GM19351 (cell line): ENCODE results near the gene TREM1.
A peak's percentile ranks its signal among the peaks of the same experiment; 100 is the strongest.
"Not testable (repeated sequence)": the region's sequence is repeated elsewhere in the genome, so short reads cannot be mapped to it uniquely, and the experiment has no call there.

Experiments used
- ATAC-seq: cut with Tn5 transposase; IDR thresholded peaks from one replicate; pipeline ENCODE4 v1.9.1; 2021; ENCODE audit warnings: mild to moderate bottlenecking, moderate library complexity; ENCODE audit not compliant: unreplicated experiment

The TREM1 gene

DNA sequence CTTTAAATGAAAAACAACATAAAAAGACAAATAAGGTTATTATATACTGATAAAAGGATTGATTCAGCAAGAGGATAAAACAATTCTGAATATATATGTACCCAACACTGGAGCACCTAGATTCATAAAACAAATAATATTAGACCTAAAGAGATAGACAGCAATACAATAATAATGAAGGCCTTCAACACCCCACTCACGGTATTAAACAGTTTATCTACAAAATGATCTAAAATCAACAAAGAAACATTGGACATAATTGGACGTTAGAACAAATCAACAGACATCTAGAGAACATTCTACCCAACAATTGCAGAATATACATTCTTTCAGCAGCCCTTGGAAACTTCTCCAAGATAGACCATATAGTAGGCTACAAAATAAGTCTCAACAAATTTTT, 24.1 kb downstream of the TREM1 start:
- no peak for ATAC-seq

DNA sequence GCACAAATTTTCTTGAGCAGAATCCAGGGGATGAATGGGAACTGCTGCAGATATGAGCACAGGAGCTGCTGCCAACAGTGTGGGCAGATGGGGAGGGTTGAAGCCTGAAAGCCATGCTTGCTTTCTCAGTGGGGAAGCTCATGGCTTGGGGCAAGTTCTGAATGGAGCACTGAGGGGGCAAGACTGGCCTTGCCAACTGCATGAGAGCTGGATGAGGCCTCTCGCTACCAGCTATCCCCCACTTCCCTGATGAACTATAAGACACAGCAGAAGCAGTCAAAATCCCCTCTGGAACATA, 28.3 kb downstream of the TREM1 start:
- ATAC-seq = no peak

DNA sequence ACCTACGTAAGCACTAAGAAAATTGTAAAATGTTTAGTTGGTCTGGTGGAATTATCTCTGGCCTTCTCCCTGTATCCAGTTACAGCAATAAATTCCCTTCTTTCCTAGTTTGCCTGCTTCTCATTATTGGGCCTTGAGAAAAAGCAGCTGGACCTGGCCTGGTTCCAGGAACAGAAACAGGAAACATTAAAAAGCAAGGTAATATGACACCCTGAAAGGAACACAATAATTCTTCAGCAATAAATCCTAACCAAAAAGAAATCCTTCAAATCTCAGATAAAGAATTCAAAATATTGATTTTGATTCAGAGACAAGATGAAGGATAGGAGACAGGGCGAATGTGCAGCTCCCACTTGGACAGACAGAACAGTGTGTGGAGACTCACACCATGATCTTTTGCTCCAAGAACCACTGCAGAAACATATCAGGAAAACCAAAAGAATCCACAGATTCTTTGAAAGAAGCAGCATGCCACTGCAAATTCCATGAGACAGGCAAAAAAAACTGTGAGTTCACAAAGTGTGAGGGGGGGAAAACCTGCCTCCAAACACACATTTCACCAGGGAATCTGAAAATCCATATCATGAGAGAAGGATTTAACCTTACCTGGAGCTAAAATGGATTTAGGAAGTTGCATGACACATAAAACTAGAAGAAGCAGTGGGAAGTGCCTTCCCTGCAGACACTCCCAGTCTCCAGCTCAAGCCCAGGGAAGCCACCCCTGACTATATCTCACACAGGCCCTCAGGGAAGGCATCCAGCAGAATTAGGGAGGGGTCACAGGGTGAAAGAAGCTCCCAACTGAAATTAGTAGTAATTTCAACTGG, 28.9 kb downstream of the TREM1 start:
- ATAC-seq = no peak

DNA sequence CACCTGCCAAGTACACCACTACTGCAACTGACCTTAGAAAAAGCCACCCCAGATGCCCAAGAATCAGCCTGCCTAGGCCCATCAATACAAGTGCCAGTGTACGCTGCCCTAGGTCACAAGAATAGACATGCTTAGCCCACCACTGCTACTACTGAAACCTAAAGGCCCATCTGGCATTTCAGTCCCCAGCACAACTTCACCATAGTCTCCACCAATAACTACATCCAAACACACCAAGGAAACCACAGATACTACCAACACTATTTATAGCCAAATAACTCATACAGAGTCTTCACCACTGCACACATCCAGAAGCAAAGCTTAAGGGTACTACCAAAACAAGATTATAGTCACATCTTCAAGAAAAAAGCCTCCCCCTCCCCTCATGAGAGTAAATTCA, 30.1 kb downstream of the TREM1 start:
- peak; percentile 91 for ATAC-seq

DNA sequence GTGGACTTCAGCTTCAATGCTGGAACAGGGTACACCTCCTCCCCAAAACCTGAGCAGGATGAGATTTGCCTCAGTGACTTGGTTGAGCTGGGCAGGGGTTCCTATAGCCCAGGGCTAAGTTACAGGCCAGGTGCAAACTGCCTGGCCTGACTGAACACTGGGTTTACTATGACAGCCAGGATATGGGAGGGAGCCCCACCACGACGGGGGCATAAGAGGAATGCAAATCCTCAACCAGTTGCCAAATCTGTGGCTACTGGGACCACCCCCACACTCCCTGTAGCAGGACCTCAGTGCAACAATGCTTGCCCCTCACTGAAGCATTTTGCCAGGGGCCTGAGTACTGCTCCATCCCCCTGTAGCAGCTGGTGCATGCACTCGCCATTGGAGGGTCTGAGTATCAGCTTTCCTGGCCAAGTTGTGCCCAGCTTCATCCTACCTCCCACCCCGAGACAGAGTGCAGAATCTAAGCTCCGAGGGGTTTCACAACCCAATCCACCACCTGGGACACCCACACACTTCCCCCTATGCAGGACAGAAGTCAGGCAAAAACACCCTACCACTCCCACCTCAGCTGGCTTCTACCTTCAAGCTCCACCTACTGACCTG, 30.7 kb downstream of the TREM1 start:
- peak; percentile 38 for ATAC-seq

DNA sequence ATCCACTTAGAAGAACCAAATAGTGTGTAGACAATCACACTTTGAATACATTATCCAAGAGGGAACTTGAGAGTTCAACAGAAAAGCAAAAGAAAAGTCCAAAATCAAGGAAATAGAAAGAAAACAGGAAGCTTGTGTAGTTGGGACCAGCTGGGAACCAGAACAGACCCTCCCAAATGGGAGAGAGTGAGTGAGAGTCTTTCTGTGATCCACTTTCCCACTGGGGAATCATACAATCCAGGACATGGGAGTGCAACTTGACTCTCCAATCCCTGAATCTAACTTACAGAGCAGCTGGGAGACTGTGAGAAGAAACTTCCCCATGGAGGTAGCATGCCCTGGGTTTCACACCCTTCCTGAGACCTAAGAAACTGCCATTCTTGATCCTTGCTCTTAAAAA, 31.4 kb downstream of the TREM1 start:
- ATAC-seq = no peak

DNA sequence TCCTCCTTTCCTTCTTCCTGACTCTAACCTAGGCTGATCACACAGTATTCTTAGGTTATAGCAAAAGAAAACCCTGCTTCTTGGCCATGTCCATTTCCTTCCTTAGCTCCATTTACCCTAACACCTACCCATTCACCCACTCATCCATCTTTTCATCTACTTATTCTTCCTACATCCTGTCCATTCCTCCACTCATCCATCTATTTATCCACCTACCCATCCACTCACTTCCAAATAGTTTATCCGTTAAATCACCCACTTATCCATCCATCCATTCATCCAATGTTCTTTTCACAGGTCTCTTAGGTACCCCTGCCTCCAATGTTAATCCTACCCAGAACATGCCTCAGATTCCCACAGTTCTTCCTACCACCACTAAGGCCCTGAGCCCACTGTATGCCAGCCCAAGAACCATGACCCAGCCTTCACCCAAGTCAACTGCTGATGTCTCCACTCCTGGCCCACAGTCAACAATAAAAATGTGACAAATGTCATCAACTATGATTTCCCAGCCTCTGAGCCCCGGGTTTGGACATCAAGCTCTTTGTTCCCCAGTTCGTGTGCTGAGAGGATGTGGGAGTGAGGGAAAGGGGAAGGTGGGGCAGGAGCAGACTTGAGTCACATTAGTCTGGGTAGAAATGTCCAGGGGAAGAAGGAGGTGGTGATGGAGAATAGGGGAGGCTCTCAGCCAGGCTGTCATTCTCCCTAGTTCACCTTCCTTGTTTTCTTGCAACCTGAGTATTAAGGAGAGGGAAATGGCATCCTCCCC, 33.9 kb downstream of the TREM1 start:
- no peak for ATAC-seq

DNA sequence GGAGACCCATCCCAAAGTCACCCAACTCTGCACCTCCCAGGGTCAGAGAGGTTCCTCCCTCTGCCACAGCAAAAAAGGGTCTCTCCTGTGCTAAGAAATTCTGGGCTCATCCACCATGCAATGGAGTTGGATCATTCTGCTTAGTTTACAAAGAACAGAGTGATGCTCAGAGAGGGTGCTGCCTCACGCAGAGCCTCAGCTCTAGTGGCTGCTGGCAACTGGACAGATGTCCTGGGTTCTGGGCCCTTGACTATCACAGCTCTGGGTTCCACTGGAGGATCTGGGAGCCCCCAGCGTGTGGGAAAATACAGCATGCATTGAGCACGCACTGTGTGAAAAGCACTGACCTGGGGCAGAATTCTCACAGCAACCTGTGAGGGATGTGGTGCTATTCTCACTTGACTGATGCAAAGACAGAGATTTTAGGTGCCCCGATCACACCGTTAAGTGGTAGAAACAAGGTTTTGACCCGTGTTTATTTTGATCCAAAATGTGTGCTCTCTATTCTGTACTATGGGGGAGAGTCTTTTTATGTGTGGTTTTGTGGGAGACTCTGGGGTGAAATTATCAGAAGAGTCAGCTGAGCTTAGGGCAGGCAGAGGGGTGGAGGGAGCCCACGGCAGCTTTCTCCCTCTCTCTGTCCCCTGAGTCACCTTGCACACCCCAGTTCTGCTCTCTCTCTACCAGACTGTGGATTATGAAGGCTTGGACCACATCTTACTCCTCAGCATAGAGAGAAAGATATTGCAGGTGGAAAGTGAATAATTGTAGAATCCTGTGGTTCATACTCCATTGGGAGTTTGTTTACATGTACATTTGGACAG, 38.4 kb downstream of the TREM1 start:
- no peak for ATAC-seq

DNA sequence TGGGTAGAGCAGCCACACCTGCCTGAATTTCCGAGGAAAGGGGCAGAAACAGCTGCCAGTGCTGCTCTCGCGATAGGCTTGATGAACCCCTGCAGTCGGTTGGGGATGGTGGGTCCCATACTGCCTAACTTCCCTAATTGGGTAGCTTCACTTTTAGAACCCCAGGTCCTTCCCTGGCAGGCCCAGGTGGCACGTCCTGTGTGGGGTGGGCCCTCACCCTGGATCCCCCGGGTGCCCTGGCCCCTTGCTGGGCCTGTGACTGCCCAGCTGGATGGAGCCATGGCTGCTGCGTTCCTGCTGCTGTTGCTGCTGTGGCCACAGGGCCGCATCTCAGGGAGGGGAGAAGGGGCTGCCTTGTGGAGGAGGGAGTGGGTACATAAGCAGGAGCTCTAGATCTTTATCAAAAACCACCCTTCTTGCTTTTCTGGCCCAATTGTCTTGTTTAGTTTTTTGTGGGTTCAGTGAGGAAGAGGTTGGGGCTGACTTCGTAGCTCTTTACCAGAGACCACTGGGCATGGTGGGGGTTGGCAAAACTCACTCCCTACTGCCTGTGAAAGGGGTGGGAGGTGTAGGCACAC, 39.1 kb downstream of the TREM1 start:
- no peak for ATAC-seq

DNA sequence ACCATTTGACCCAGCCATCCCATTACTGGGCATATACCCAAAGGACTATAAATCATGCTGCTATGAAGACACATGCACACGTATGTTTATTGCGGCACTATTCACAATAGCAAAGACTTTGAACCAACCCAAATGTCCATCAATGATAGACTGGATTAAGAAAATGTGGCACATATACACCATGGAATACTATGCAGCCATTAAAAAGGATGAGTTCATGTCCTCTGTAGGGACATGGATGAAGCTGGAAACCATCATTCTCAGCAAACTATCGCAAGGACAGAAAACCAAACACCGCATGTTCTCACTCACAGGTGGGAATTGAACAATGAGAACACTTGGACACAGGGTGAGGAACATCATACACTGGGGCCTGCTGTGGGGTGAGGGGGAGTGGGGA, 40.0 kb downstream of the TREM1 start:
- not testable (repeated sequence) for ATAC-seq

DNA sequence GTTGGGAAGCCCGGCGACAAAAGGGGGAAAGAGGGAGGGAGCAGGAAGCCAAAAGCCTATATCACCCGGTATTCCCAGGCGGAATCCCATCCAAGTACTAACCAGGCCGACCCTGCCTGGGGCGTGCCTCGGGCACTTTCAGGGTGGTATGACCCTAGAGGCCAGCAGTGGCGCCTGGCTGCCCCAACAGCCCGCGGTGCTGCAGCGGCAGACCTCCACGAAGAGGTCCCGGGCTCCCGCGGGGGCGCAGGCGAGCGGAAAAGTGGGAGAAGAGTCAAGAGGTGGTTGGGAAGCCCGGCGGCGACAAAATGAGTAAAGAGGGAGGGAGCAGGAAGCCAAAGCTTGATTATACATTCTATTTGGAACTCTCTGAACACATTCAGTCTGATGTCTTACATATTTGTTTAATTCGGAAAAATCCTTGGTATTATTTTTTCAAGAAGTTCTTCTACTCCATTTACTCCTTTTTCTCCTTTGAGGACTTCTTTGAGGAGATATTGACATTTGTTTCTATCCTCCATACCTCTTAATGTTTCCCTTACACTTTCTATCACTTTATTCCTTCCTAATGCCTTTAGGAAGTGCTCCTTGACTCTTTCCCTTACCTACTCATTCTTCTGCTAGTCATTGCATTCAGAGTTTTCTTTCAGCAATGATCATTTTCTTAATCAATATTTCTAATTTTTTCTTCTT, 46.9 kb downstream of the TREM1 start:
- ATAC-seq = no peak

DNA sequence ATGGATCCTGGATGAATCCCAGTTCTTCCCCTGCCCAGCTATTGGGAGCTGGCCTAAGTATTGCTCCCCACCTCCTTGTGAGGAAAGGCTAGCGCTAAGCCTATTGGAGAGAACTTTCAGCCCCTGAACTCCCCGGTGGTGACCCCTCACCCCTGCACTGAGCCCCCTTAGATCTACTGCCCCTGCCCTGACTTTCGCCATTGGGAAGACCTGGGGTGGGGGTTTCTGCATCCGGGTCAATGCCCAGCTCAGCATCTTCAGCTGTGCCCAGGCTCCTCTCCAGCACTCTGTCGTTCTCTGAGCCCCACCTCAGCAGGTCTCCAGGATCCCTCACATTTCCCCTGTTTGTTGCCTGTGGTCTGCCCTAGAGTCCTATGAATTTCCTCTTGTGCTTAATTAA, 49.4 kb downstream of the TREM1 start:
- ATAC-seq = no peak

DNA sequence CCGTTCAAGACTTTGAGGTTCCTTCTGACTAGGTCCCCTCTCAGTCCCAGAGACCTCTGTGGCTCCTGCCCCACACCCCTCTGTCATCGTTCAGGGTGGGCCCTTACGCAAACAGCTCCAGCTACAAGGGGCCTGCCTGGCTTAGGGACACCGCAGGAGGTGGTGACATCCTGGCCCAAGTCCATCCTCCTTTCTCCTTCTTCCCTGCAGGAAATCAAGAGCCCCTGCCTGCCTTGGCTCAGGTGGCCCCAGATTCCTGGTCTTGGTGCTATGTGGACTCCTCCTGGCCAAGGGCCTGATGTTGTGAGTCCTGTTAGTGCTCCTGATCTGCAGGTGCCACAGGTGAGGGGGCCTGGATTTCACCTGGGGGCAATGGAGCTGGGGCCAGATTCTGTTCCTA, 50.2 kb downstream of the TREM1 start:
- no peak for ATAC-seq

DNA sequence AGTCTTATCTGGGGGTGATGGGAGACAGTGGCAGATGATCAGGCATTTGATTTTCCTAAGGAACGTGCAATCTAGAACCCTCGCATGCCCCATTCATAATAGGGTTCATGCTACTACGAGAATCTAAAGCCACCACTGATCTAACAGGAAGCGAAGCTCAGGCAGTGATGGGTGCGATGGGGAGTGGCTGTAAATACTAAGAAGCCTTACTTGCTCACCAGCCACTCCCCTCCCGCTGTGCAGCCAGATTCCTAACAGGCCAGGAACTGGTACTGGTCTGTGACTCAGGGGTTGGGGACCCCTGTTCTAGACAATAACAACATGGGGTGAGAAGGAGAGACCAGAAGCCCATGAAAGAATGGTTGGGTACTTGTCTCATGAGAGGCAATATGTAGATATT, 53.8 kb downstream of the TREM1 start:
- no peak for ATAC-seq

DNA sequence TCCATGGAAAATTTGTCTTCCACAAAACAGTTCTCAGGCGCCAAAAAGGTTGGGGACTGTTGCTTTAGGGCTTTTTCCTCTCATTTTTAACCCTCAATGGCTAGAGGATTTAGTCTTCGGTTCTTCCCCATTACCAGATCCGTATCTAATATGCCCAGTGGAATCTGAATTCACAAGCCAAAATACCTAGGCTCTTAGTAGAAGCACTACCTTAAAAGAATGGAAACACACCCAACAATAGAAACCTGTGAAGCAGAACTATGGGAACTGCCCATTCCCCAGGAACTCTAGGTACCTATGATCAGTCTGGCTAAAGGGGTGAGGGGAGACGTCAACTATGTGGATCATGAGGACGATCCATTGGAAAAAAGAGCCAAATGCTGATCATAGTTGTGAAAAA, 55.2 kb downstream of the TREM1 start:
- ATAC-seq = no peak

DNA sequence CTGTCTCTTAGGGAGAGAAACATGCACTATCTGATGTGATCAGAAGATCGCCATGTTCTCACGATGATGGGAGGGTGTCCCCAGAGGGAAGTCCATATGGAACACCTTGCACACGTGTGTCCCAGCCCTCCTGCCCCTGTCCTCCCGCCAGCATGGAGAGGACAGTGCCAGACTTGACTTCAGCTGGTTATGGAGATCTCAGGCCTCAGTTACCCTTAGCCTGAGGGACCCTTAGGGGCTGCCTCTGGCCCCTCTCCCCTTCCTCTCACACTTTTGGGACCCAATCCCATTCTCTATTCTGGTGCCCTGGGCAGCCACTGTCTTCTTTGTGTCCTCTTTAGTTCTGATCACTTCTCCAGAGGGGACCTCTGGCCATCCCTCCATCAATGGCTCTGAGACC, 56.8 kb downstream of the TREM1 start:
- no peak for ATAC-seq

DNA sequence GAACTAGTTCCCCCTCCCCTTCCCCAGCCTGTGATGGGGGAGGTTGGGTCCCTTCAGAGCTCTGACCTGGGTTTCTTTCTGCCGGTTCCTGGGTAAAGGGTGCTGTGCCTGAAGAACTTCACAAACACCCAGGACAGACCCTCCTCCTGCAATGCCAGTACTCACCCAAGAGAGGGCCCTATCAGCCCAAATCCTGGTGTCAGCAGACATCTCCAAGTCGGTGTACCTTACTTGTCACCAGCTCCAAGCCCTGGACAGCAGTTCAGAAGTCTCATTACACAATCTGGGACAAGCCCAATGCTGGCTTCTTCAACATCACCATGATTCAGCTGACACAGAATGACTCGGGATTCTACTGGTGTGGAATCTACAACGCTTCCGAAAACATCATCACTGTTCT, 57.9 kb downstream of the TREM1 start:
- ATAC-seq = no peak

DNA sequence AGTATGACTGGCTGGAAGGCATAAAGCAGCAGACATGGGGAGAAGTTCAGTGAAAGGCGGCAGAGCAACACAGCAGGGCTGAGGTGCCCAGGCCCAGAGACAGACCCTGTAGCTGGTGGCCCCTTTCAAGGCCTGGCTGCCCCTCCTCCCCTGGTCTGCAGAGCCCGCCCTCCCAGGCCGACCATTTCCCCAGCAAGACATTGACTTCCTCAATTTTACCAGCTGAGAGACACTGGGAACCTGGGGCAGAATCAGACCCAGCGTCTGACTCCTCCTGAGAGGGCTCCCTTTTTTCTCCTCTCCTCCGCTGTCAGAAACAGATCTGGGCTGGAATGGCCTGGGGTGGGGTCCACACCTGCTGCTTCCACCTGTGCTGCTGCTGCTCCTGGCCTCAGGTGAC, 58.4 kb downstream of the TREM1 start, which contains the start of gene TREML4:
Gene TREML4, plus strand, starts transcription at position 254 of the 400 bp plus-strand sequence. Its CDS starts 79 bp downstream, at position 333.
- ATAC-seq = no peak

DNA sequence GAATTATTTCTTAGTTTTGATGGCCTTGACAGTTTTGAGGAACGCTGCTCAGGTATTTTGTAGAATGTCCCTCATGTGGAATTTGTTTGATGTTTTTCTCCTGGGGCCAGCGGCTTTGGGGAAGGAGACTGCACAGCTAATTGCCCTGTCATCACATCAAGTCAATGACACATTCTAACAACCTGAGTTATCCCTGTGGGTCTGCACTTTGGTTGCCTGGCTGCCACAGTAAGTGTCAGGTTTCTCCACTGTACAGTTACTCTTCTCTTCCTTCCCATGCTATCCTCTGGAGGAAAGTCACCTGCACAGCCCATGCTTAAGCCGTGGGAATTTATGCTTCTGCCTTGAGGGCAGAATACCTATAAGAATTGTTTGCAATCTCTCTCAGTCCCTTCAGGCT, 59.7 kb downstream of the TREM1 start:
- ATAC-seq = no peak

DNA sequence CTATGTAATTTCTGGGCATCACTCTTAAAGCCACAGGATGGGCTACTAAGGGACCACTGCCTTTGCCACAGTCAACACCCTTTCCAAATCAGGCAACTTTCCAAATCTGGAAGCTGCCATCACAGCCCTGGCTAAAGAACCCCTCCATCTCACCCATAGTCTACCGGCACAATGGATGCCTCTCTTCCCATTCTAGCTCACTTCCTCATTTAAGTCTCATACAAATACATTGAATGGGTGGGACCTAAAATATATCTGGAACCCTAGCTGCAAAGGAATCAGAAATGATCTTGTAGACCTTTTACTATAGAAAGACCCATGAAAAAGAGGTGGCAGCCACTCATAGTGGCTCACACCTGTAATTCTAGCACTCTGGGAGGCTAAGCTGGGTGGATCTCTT, 61.7 kb downstream of the TREM1 start:
- ATAC-seq = no peak
